Common myeloid progenitor, CD34-positive (primary cell): ENCODE data around the gene ZDHHC11.
"Not testable (repeated sequence)": the region's sequence is repeated elsewhere in the genome, so short reads cannot be mapped to it uniquely, and the experiment has no call there.

ENCODE experiments used
- CTCF ChIA-PET: fragments of 350-600 bp; sonication (Branson Sonifier 250); formaldehyde crosslinking; loops from one replicate; lab custom pipeline; 2021; ENCODE audit warnings: antibody characterized with exemption; lab: Charles Lee
- POLR2A ChIA-PET: fragments of 350-600 bp; sonication (Branson Sonifier 250); formaldehyde crosslinking; loops from one replicate; lab custom pipeline; 2021; ENCODE audit warnings: antibody characterized with exemption; lab: Charles Lee
- DNase-seq, 3 donors: peaks; one replicate each; pipeline versions ENCODE4 v3.0.0 to v3.0.0-alpha.2; 2013
- H3K27ac ChIP-seq, 2 experiments: 1 replicate in 1 of 2; 2 replicates in 1 of 2; pipeline ENCODE4 v1.7.0; 2013; ENCODE audit warnings: inconsistent platforms in 2 of 2, low read length in 2 of 2, mild to moderate bottlenecking in 2 of 2, low read depth in 1 of 2, moderate library complexity in 1 of 2; ENCODE audit not compliant: severe bottlenecking in 2 of 2, insufficient read depth in 1 of 2, poor library complexity in 1 of 2
- H3K27me3 ChIP-seq, 5 experiments: replicated peaks in 2 of 5; 1 replicate in 3 of 5; 2 replicates in 2 of 5; pipeline versions ENCODE4 v1.6.1 to v1.7.0; 2013; ENCODE audit warnings: low read length in 4 of 5, mild to moderate bottlenecking in 2 of 5, moderate library complexity in 2 of 5, inconsistent platforms in 1 of 5; ENCODE audit not compliant: insufficient read depth in 5 of 5, control insufficient read depth in 4 of 5
- H3K36me3 ChIP-seq, 4 experiments: 1 replicate in 2 of 4; 2 replicates in 2 of 4; pipeline versions ENCODE4 v1.6.1 to v1.7.0; 2013; ENCODE audit warnings: low read length in 3 of 4, control low read depth in 1 of 4, mild to moderate bottlenecking in 1 of 4; ENCODE audit not compliant: control insufficient read depth in 4 of 4, insufficient read depth in 4 of 4
- H3K4me1 ChIP-seq, 4 experiments: 1 replicate in 3 of 4; 2 replicates in 1 of 4; pipeline versions ENCODE4 v1.6.1 to v1.7.1; 2013; ENCODE audit warnings: low read length in 3 of 4, mild to moderate bottlenecking in 3 of 4, control low read depth in 1 of 4, inconsistent platforms in 1 of 4, moderate library complexity in 1 of 4; ENCODE audit not compliant: control insufficient read depth in 4 of 4, insufficient read depth in 4 of 4; ENCODE audit errors: control extremely low read depth in 1 of 4
- H3K4me3 ChIP-seq, 7 experiments: 1 replicate in 4 of 7; 2 replicates in 3 of 7; pipeline versions ENCODE4 v1.5.1 to v1.7.0; 2013; ENCODE audit warnings: mild to moderate bottlenecking in 7 of 7, low read length in 6 of 7, moderate library complexity in 6 of 7, inconsistent platforms in 2 of 7, low read depth in 2 of 7, control low read depth in 1 of 7; ENCODE audit not compliant: insufficient read depth in 4 of 7, control insufficient read depth in 1 of 7; ENCODE audit errors: extremely low read depth in 1 of 7
- H3K9me3 ChIP-seq, 5 experiments: 1 replicate in 4 of 5; 2 replicates in 1 of 5; pipeline versions ENCODE4 v1.6.1 to v1.7.1; 2013; ENCODE audit warnings: low read length in 4 of 5, mild to moderate bottlenecking in 2 of 5, inconsistent platforms in 1 of 5, low read depth in 1 of 5, moderate library complexity in 1 of 5; ENCODE audit not compliant: control insufficient read depth in 4 of 5, insufficient read depth in 2 of 5; ENCODE audit errors: control extremely low read depth in 1 of 5
- WGBS: methylation state at CpG from one replicate; pipeline ENCODE4 v1.1.5; 2013; ENCODE audit not compliant: insufficient coverage; 5-methylcytosine and 5-hydroxymethylcytosine counted together

The ZDHHC11 gene

GRCh38 chr5:798505-799138, 52.2 kb downstream of the ZDHHC11 start:
- DNase-seq, H3K27ac ChIP-seq, CTCF ChIA-PET, H3K36me3 ChIP-seq, POLR2A ChIA-PET, H3K9me3 ChIP-seq, H3K27me3 ChIP-seq, H3K4me3 ChIP-seq, H3K4me1 ChIP-seq: not testable (repeated sequence)
- WGBS: no CpG with 5 or more reads among the region's 6 CpGs

DNA sequence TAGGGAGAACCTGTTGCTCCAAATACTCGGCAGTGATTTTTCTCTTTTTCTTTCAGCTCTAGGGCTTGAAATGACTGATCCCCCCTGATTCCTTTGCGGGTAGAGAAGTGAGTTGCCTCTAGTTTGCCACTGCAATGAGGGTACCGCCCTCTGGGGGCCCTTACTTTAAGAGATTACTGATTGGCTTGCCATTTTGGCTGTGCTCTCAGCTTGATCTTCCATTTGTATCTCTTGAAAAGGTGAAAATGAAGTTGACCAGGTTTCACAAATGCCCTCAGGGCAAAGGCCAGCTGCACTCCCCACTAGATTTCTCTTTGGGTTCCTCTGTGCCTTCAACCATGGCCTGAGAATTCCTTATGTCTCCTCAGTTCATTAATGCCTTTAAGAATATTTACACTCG, 52.8 kb downstream of the ZDHHC11 start:
- H3K9me3 ChIP-seq, POLR2A ChIA-PET, H3K27me3 ChIP-seq, H3K27ac ChIP-seq, H3K4me1 ChIP-seq, CTCF ChIA-PET, DNase-seq, H3K36me3 ChIP-seq, H3K4me3 ChIP-seq: not testable (repeated sequence)
- 92% methylated on average over 2 of the region's 4 CpGs for WGBS

- H3K9me3 ChIP-seq, CTCF ChIA-PET, DNase-seq, H3K4me3 ChIP-seq, H3K27ac ChIP-seq, H3K36me3 ChIP-seq, H3K4me1 ChIP-seq, H3K27me3 ChIP-seq, POLR2A ChIA-PET: not testable (repeated sequence)
- WGBS: no CpG with 5 or more reads among the region's 1 CpG
These were observed 54.9 kb downstream of the ZDHHC11 start for GRCh38 chr5:795873-796272.

- WGBS: 86% methylated on average over 1 of the region's 1 CpG
These were observed 55.8 kb downstream of the ZDHHC11 start for GRCh38 chr5:794948-795347.

GRCh38 chr5:788703-789102, 62.1 kb downstream of the ZDHHC11 start:
- H3K27ac ChIP-seq, CTCF ChIA-PET, POLR2A ChIA-PET, H3K36me3 ChIP-seq, H3K9me3 ChIP-seq, H3K4me3 ChIP-seq, DNase-seq: not testable (repeated sequence)
- WGBS: 92% methylated on average over 9 of the region's 10 CpGs
- Histone ChIP-seq H3K4me1 (peaks cover 0 to 16% (median 10%) of the 10 kb centered on the region in 4 experiments), H3K27me3 (peaks cover 0 to 46% (median 0%) of the 10 kb centered on the region in 5 experiments)

More at GRCh38 chr5:794948-795347, 55.8 kb downstream of the ZDHHC11 start:
- H3K36me3 ChIP-seq, POLR2A ChIA-PET, H3K4me3 ChIP-seq, DNase-seq, H3K27ac ChIP-seq, H3K4me1 ChIP-seq, CTCF ChIA-PET, H3K9me3 ChIP-seq: not testable (repeated sequence)
- peaks cover 0 to 14% (median 0%) of the 10 kb centered on the region in 5 experiments for H3K27me3 ChIP-seq

- 100% methylated on average over 2 of the region's 6 CpGs for WGBS
- H3K9me3 ChIP-seq, H3K27ac ChIP-seq, DNase-seq, H3K4me3 ChIP-seq, H3K36me3 ChIP-seq, POLR2A ChIA-PET, CTCF ChIA-PET: not testable (repeated sequence)
- Histone ChIP-seq H3K27me3 (peaks cover 0 to 52% (median 0%) of the 10 kb centered on the region in 5 experiments), H3K4me1 (peaks cover 0 to 22% (median 12%) of the 10 kb centered on the region in 4 experiments)
These were observed 62.9 kb downstream of the ZDHHC11 start for GRCh38 chr5:787857-788233.

DNA sequence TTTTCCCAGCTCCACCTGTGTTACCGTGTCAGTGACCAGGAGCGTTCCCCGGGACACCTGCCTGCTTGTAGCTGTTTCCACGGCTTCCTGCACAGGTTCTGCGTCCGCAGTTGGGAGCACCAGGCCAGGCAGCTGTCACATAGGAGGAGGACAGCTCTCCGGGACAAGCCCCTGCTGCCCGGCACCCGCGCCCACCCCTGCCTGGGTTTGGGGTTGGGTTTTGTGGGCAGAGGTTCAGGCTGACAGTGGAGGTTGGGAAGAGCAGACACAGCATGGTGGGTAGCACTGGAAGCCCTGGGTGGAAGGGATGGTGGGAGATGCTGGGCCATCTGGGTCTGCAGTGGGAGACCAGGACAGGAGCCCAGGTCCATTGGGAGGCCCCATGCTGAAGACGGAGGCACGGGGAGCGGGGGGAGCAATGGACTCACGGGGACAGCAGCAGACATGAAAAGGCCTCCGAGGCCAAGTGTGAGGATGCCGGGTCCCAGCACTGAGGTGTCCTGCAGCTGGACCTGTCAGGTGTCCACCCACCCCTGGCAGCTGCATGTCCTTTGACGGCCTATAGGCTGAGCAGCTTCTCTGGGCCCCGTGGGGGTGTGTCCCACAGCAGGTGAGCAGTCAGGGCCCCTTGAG, 63.4 kb downstream of the ZDHHC11 start:
- H3K27ac ChIP-seq, H3K36me3 ChIP-seq, POLR2A ChIA-PET, CTCF ChIA-PET, DNase-seq, H3K9me3 ChIP-seq, H3K4me3 ChIP-seq: not testable (repeated sequence)
- Histone ChIP-seq H3K27me3 (peaks cover 0 to 52% (median 0%) of the 10 kb centered on the region in 5 experiments), H3K4me1 (peaks cover 0 to 22% (median 12%) of the 10 kb centered on the region in 4 experiments)
- 96% methylated on average over 7 of the region's 18 CpGs for WGBS
